K562 (cell line): ENCODE results near the gene CUX1. TPM values are rescaled to one million over a fixed set of nuclear protein-coding genes. Genes with fewer than 3 reads are reported as not detected.

ENCODE experiments used
- ARID3B ChIP-seq: fragments of 250-450 bp; sonication (Bioruptor Pico); IDR thresholded peaks from 2 replicates; pipeline ENCODE4 v1.4.0; 2020; ENCODE audit warnings: borderline replicate concordance
- CHD2 ChIP-seq: IDR thresholded peaks from 2 replicates; pipeline ENCODE4 v1.6.1; 2011; ENCODE audit warnings: low read depth, low read length
- DDX20 ChIP-seq: fragments of 450-650 bp; IDR thresholded peaks from 2 replicates; pipeline ENCODE4 v1.6.1; 2016; ENCODE audit warnings: missing genetic modification characterization, low read depth, mild to moderate bottlenecking, missing compliant biosample characterization, moderate library complexity
- ETV6 ChIP-seq, 3 experiments: fragments of 150-350 bp in 1 of 3; sonication (generic) in 1 of 3; formaldehyde crosslinking in 1 of 3; IDR thresholded peaks; 2 replicates each; pipeline versions ENCODE4 v1.6.1 to v1.8.0; 2014 to 2022; ENCODE audit warnings: borderline replicate concordance in 2 of 3, low read depth in 2 of 3, antibody characterized with exemption in 1 of 3, low read length in 1 of 3, mild to moderate bottlenecking in 1 of 3, missing genetic modification reagents in 1 of 3
- FOXA1 ChIP-seq: fragments of 450-650 bp; IDR thresholded peaks from 2 replicates; pipeline ENCODE4 v1.6.1; 2016; ENCODE audit warnings: mild to moderate bottlenecking, borderline replicate concordance
- HDAC8 ChIP-seq: fragments of 450-650 bp; IDR thresholded peaks from 2 replicates; pipeline ENCODE4 v1.6.1; 2016; ENCODE audit warnings: mild to moderate bottlenecking, missing genetic modification characterization, moderate library complexity, missing compliant biosample characterization
- MAFK ChIP-seq: IDR thresholded peaks from 2 replicates; pipeline ENCODE4 v1.6.1; 2011; ENCODE audit warnings: low read length, improper control_type of control experiment
- MTA2 ChIP-seq: fragments of 450-650 bp; IDR thresholded peaks from 2 replicates; pipeline ENCODE4 v1.6.1; 2016; ENCODE audit warnings: low read depth
- NBN ChIP-seq: fragments of 450-650 bp; IDR thresholded peaks from 2 replicates; pipeline ENCODE4 v1.6.1; 2016; ENCODE audit warnings: low read depth, mild to moderate bottlenecking
- NFXL1 ChIP-seq: fragments of 450-650 bp; formaldehyde crosslinking; IDR thresholded peaks from 2 replicates; pipeline ENCODE4 v1.4.0; 2021; ENCODE audit warnings: mild to moderate bottlenecking
- PHB ChIP-seq: fragments of 250-450 bp; sonication (Bioruptor Pico); IDR thresholded peaks from 2 replicates; pipeline ENCODE4 v1.5.0; 2021
- RBM14 ChIP-seq: fragments of 200-400 bp; formaldehyde crosslinking; IDR thresholded peaks from 2 replicates; pipeline ENCODE4 v1.6.1; 2018; ENCODE audit warnings: low read depth, mild to moderate bottlenecking, low read length, moderate library complexity, borderline replicate concordance; ENCODE audit not compliant: insufficient read depth
- SIN3A ChIP-seq, 2 experiments: fragments of 150-350 bp in 1 of 2; IDR thresholded peaks; 2 replicates each; pipeline ENCODE4 v1.6.1; 2011 to 2016; ENCODE audit warnings: borderline replicate concordance in 2 of 2, low read depth in 2 of 2, low read length in 2 of 2, mild to moderate bottlenecking in 2 of 2, moderate library complexity in 2 of 2; ENCODE audit not compliant: control insufficient read depth in 1 of 2
- SNAPC5 ChIP-seq: fragments of 250-450 bp; sonication (Bioruptor Pico); IDR thresholded peaks from 2 replicates; pipeline ENCODE4 v1.8.0; 2021; ENCODE audit warnings: moderate library complexity, mild to moderate bottlenecking, inconsistent platforms
- STAT5B ChIP-seq: fragments of 250-450 bp; sonication (Bioruptor Pico); IDR thresholded peaks from 2 replicates; pipeline ENCODE4 v1.8.0; 2021; ENCODE audit warnings: mild to moderate bottlenecking, inconsistent platforms
- THRA ChIP-seq: fragments of 450-650 bp; IDR thresholded peaks from 2 replicates; pipeline ENCODE4 v1.6.1; 2017; ENCODE audit warnings: mild to moderate bottlenecking, moderate library complexity
- ZNF217 ChIP-seq: sonication (generic); formaldehyde crosslinking; IDR thresholded peaks from 2 replicates; pipeline ENCODE4 v1.8.0; 2022; ENCODE audit warnings: mild to moderate bottlenecking, missing genetic modification reagents
- ZNF311 ChIP-seq: fragments of 250-450 bp; sonication (Bioruptor Pico); IDR thresholded peaks from 2 replicates; pipeline ENCODE4 v1.4.0; 2020; ENCODE audit warnings: mild to moderate bottlenecking, moderate library complexity
- ZNF584 ChIP-seq: fragments of 200-800 bp; sonication (Bioruptor generic); IDR thresholded peaks from 2 replicates; pipeline ENCODE4 v1.6.1; 2016; ENCODE audit warnings: low read depth, mild to moderate bottlenecking, missing genetic modification characterization, missing compliant biosample characterization
- polyA plus RNA-seq, 8 experiments: library from polyadenylated mRNA; depleted of rRNA in 4 of 8; stranded (reverse) in 5 of 8; unstranded in 3 of 8; fragments of >200 nt; fragmentation: Nextera tagmentation in 2 of 8; fragmentation: Illumina TruSeq in 1 of 8; extraction: Ambion mirVana in 2 of 8; extraction: Trizol in 1 of 8; gene quantifications; 2 replicates each; pipeline versions ENCODE4 v1.2.1 to v1.2.3, GENCODE V29; 2011 to 2014; ENCODE audit warnings: inconsistent platforms in 1 of 8, missing spikeins in 1 of 8
- total RNA-seq, 7 experiments: library from RNA; depleted of rRNA in 6 of 7; stranded (reverse); fragments of >200 nt in 6 of 7; fragmentation: Illumina TruSeq in 2 of 7; extraction: Trizol in 2 of 7; gene quantifications; 2 replicates each; pipeline versions ENCODE4 v1.2.1 to v1.2.3, GENCODE V29; 2011 to 2021; ENCODE audit warnings: low replicate concordance in 1 of 7
- TF ChIP-seq, protein P1 (sequence below): fragments of 450-650 bp; conservative IDR thresholded peaks from 2 replicates; pipeline ENCODE4 v1.6.1; 2016; ENCODE audit warnings: missing genetic modification characterization, low read depth, mild to moderate bottlenecking, control low read depth, missing compliant biosample characterization
- TF ChIP-seq, protein P2 (sequence below): IDR thresholded peaks from 2 replicates; pipeline ENCODE4 v1.6.1; 2016; ENCODE audit warnings: missing genetic modification characterization, missing compliant biosample characterization

CUX1 gene
- total and polyA plus RNA-seq, 9 of the 15 experiments (the other 6 are each of a cell fraction or from before 2014, with no cell fraction given) = 3.6 to 55.3 (median 25.2) TPM

GRCh38 chr7:101902680-101903514 is 85.5 kb downstream of the CUX1 start (continued):
- TF ChIP-seq ARID3B = no peak
- no peak for TF ChIP-seq DDX20
- peak; percentile 69 for TF ChIP-seq MTA2
- TF ChIP-seq PHB (CRISPR knock-in tag) = no peak
- TF ChIP-seq ETV6 (IDR thresholded peaks at IDR 0.05; ENCODE audit: borderline replicate concordance in 1 of 2, low read depth in 2 of 2, low read length in 1 of 2) = no peak; a peak in 1 of 4 replicates
- TF ChIP-seq ETV6 (CRISPR knock-in tag; IDR thresholded peaks at IDR 0.05; ENCODE audit: borderline replicate concordance) = no peak
- TF ChIP-seq, protein P1, sequence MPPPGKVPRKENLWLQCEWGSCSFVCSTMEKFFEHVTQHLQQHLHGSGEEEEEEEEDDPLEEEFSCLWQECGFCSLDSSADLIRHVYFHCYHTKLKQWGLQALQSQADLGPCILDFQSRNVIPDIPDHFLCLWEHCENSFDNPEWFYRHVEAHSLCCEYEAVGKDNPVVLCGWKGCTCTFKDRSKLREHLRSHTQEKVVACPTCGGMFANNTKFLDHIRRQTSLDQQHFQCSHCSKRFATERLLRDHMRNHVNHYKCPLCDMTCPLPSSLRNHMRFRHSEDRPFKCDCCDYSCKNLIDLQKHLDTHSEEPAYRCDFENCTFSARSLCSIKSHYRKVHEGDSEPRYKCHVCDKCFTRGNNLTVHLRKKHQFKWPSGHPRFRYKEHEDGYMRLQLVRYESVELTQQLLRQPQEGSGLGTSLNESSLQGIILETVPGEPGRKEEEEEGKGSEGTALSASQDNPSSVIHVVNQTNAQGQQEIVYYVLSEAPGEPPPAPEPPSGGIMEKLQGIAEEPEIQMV (tag) = 0 out of 2 replicates have a peak, but pooled peaks have one; percentile 40
- no peak for TF ChIP-seq ZNF217 (CRISPR knock-in tag)
- TF ChIP-seq ZNF311 (CRISPR knock-in tag) = no peak
- 0 out of 2 replicates have a peak, but pooled peaks have one; percentile 17 for TF ChIP-seq MAFK
- TF ChIP-seq SIN3A (IDR thresholded peaks at IDR 0.05; ENCODE audit: borderline replicate concordance in 2 of 2, control insufficient read depth in 1 of 2, low read depth in 2 of 2, low read length in 2 of 2) = no peak; a peak in 1 of 4 replicates
- TF ChIP-seq THRA = peak; percentile 92
- TF ChIP-seq STAT5B = no peak
- no peak for TF ChIP-seq SNAPC5
- no peak for TF ChIP-seq FOXA1
- TF ChIP-seq, protein P2, sequence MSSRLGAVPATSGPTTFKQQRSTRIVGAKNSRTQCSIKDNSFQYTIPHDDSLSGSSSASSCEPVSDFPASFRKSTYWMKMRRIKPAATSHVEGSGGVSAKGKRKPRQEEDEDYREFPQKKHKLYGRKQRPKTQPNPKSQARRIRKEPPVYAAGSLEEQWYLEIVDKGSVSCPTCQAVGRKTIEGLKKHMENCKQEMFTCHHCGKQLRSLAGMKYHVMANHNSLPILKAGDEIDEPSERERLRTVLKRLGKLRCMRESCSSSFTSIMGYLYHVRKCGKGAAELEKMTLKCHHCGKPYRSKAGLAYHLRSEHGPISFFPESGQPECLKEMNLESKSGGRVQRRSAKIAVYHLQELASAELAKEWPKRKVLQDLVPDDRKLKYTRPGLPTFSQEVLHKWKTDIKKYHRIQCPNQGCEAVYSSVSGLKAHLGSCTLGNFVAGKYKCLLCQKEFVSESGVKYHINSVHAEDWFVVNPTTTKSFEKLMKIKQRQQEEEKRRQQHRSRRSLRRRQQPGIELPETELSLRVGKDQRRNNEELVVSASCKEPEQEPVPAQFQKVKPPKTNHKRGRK (tag) = no peak
- no peak for TF ChIP-seq NFXL1
- TF ChIP-seq ZNF584 (CRISPR knock-in tag) = 0 out of 2 replicates have a peak, but pooled peaks have one; percentile 26
- TF ChIP-seq RBM14 = no peak
- TF ChIP-seq HDAC8 (tag) = peak; percentile 31; the same call in 1 of the 2 replicates
- no peak for TF ChIP-seq CHD2
- TF ChIP-seq NBN = 0 out of 2 replicates have a peak, but pooled peaks have one; percentile 46
